OCI-LY7 (cell line): ENCODE results near the gene MAP3K5. TPM values are rescaled to one million over a fixed set of nuclear protein-coding genes. Genes with fewer than 3 reads are reported as not detected.
A peak's percentile ranks its signal among the peaks of the same experiment; 100 is the strongest.
"Not testable (repeated sequence)": the region's sequence is repeated elsewhere in the genome, so short reads cannot be mapped to it uniquely, and the experiment has no call there.

Source experiments
- BruUV-seq: library from RNA; stranded (reverse); fragments of 400-500 nt; replicated peaks from 2 replicates; lab custom pipeline; 2021; lab: Mats Ljungman, UMichigan
- CTCF ChIA-PET: fragments of 300-600 bp; sonication (Branson Sonifier 250); formaldehyde crosslinking; loops from one replicate; lab custom pipeline; 2022; ENCODE audit warnings: antibody characterized with exemption; ENCODE audit not compliant: unreplicated experiment; lab: Charles Lee
- POLR2A ChIA-PET: fragments of 300-600 bp; sonication (Branson Sonifier 250); formaldehyde crosslinking; loops from one replicate; lab custom pipeline; 2022; ENCODE audit warnings: antibody characterized with exemption; lab: Charles Lee
- DNase-seq: peaks from one replicate; pipeline ENCODE4 v3.0.0-alpha.2; 2015; ENCODE audit warnings: low spot score
- H2AFZ ChIP-seq: fragments of 200-600 bp; sonication (generic), shearing (Covaris generic); 2 replicates; pipeline ENCODE4 v1.6.1; 2014; ENCODE audit warnings: mild to moderate bottlenecking, antibody characterized with exemption, low read length, moderate library complexity
- H3K27ac ChIP-seq: fragments of 200-600 bp; sonication (generic); 2 replicates; pipeline ENCODE4 v1.5.1; 2014; ENCODE audit warnings: mixed run types, low read depth, mild to moderate bottlenecking, moderate library complexity, low read length, inconsistent platforms; ENCODE audit not compliant: poor library complexity, severe bottlenecking
- H3K36me3 ChIP-seq: fragments of 200-600 bp; sonication (generic); 2 replicates; pipeline ENCODE4 v1.6.1; 2014; ENCODE audit warnings: mild to moderate bottlenecking, antibody characterized with exemption, low read length, moderate library complexity, mixed read lengths; ENCODE audit not compliant: insufficient read depth
- H3K4me1 ChIP-seq: fragments of 200-600 bp; sonication (generic); 2 replicates; pipeline ENCODE4 v1.5.1; 2014; ENCODE audit warnings: mild to moderate bottlenecking, low read length; ENCODE audit not compliant: insufficient read depth, poor library complexity, severe bottlenecking
- H3K4me2 ChIP-seq: fragments of 200-600 bp; sonication (generic); 2 replicates; pipeline ENCODE4 v1.6.1; 2014; ENCODE audit warnings: mild to moderate bottlenecking, low read length
- H3K4me3 ChIP-seq: fragments of 200-600 bp; sonication (generic); 2 replicates; pipeline ENCODE4 v1.5.1; 2014; ENCODE audit warnings: mild to moderate bottlenecking, low read depth, low read length; ENCODE audit not compliant: poor library complexity, severe bottlenecking
- H3K79me2 ChIP-seq: fragments of 200-600 bp; sonication (generic); 2 replicates; pipeline ENCODE4 v1.6.1; 2016; ENCODE audit warnings: low read depth, mild to moderate bottlenecking, low read length, moderate library complexity, mixed read lengths; ENCODE audit not compliant: insufficient read depth
- H3K9me2 ChIP-seq: fragments of 200-600 bp; sonication (generic); 2 replicates; pipeline ENCODE4 v1.6.1; 2016; ENCODE audit warnings: mild to moderate bottlenecking, low read length, mixed read lengths; ENCODE audit not compliant: insufficient read depth
- H3K9me3 ChIP-seq: fragments of 200-600 bp; sonication (generic); 2 replicates; pipeline ENCODE4 v1.6.1; 2014; ENCODE audit warnings: mild to moderate bottlenecking, mixed run types, low read length, mixed read lengths
- H4K20me1 ChIP-seq: fragments of 200-600 bp; sonication (generic); 2 replicates; pipeline ENCODE4 v1.6.1; 2014; ENCODE audit warnings: mild to moderate bottlenecking, antibody characterized with exemption, low read length, moderate library complexity, mixed read lengths; ENCODE audit not compliant: insufficient read depth
- EZH2phosphoT487 ChIP-seq: fragments of 200-600 bp; sonication (generic); IDR thresholded peaks from 2 replicates; pipeline ENCODE4 v1.6.1; 2018; ENCODE audit warnings: low read depth, borderline replicate concordance, mild to moderate bottlenecking, mixed run types, antibody characterized with exemption, low read length, moderate library complexity, mixed read lengths
- intact Hi-C: fragments of 100-400 bp; cut with micrococcal nuclease; formaldehyde crosslinking; loops from one replicate; pipeline ENCODE4 v1.10.0; 2022; ENCODE audit not compliant: unreplicated experiment
- total RNA-seq, 2 experiments: library from RNA; depleted of rRNA in 1 of 2; stranded (reverse); fragments of >200 nt in 1 of 2; shearing (Covaris generic) in 1 of 2; gene quantifications; 2 replicates each; pipeline ENCODE4 v1.2.3, GENCODE V29; 2014 to 2022
- TF ChIP-seq, protein P1 (sequence below): fragments of 200-600 bp; sonication (generic); conservative IDR thresholded peaks from 2 replicates; pipeline ENCODE4 v1.5.1; 2014; ENCODE audit warnings: mild to moderate bottlenecking, antibody characterized with exemption, low read length, moderate library complexity, mixed read lengths

MAP3K5 gene
- total RNA-seq, 2 experiments from 2014 or later: 13.8 to 16.6 TPM

DNA sequence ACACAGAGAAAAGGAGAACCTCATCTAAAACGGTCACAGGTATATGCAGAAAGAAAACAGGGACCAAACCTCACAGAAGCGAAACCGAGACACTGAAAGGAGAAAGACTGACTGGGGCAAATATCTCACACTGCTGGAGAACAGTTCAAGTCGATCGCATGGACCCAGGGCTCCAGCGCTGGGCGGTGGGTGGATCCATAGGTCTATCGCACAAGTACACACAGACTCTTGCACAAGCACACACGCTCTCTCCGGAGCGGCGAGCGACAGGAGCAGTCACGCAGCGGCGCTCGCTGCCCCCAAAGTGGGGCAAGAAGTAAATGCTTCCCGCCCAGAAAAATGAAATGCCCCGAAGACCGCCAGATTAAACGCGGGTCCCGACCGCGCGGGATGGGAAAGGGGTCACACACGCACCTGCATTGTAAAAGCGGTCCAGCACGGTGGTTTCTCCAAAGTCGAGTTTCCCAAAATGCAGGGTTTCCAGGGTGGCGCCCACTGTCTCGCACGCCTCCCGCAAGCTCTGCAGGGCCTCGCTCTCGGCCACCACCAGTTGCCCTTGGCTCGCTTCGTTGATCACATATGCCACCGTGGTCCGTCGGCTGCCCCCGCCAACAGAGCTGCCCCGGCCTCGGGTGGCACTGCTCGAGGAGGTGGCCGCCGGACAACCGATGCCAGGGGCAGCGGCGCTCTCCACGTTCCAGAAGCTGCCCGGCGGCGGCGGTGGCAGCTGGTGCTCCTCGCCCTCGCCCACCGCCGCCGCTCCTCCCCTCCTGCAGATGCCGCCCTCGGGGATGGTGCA, 782 bp downstream of the MAP3K5 start:
- POLR2A ChIA-PET: interaction anchor here (0.6 to 9.6 kb wide), 23 partner anchors 7 to 1299 kb away, joined by 3 to 156 read pairs (median 4); partner anchors contain the start of gene BCLAF1
- peaks cover 11% of the 10 kb centered on the region for H3K36me3 ChIP-seq
- H4K20me1 ChIP-seq: no peaks in the 10 kb centered on the region
- CTCF ChIA-PET: interaction anchor here (0.6 to 2.1 kb wide), 21 partner anchors 19 to 653 kb away, joined by 3 to 68 read pairs (median 5); no protein-coding TSS in a partner anchor
- H3K4me2 ChIP-seq: peak overlapping the region; percentile 89
- peak overlapping the region; percentile 94 for H3K4me3 ChIP-seq
- peaks cover 39% of the 10 kb centered on the region for H3K4me1 ChIP-seq
- TF ChIP-seq, protein P1, sequence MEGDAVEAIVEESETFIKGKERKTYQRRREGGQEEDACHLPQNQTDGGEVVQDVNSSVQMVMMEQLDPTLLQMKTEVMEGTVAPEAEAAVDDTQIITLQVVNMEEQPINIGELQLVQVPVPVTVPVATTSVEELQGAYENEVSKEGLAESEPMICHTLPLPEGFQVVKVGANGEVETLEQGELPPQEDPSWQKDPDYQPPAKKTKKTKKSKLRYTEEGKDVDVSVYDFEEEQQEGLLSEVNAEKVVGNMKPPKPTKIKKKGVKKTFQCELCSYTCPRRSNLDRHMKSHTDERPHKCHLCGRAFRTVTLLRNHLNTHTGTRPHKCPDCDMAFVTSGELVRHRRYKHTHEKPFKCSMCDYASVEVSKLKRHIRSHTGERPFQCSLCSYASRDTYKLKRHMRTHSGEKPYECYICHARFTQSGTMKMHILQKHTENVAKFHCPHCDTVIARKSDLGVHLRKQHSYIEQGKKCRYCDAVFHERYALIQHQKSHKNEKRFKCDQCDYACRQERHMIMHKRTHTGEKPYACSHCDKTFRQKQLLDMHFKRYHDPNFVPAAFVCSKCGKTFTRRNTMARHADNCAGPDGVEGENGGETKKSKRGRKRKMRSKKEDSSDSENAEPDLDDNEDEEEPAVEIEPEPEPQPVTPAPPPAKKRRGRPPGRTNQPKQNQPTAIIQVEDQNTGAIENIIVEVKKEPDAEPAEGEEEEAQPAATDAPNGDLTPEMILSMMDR: 0 out of 2 replicates have a peak, but pooled peaks have one; percentile 12
- TF ChIP-seq EZH2phosphoT487: no peak
- H3K9me3 ChIP-seq: no peaks in the 10 kb centered on the region
- no TSS peak for BruUV-seq
- H2AFZ ChIP-seq: peak overlapping the region; percentile 79
- peaks cover 46% of the 10 kb centered on the region for H3K79me2 ChIP-seq
- no peaks in the 10 kb centered on the region for H3K9me2 ChIP-seq
- peak overlapping the region; percentile 86 for H3K27ac ChIP-seq
- DNase-seq: peak; percentile 81
- intact Hi-C loops: loop anchor here (1.0 to 10.0 kb wide), 5 partner anchors 27 to 507 kb away; partner anchors contain the start of gene BCLAF1

GRCh38 chr6:136790411-136791295, 1.6 kb downstream of the MAP3K5 start:
- CTCF ChIA-PET: interaction anchor here (0.5 to 0.7 kb wide), 2 partner anchors 28 to 35 kb away, joined by 3 to 4 read pairs; no protein-coding TSS in a partner anchor
- Histone ChIP-seq H3K79me2 (peaks cover 55% of the 10 kb centered on the region), H4K20me1 (no peaks in the 10 kb centered on the region), H2AFZ (peak overlapping the region; percentile 79), H3K4me3 (peak overlapping the region; percentile 94), H3K4me1 (peaks cover 47% of the 10 kb centered on the region), H3K27ac (peak overlapping the region; percentile 86), H3K36me3 (peaks cover 11% of the 10 kb centered on the region), H3K9me3 (no peaks in the 10 kb centered on the region), H3K9me2 (no peaks in the 10 kb centered on the region), H3K4me2 (peak overlapping the region; percentile 89)
- POLR2A ChIA-PET: interaction anchor here (0.5 to 9.6 kb wide), 24 partner anchors 9 to 1174 kb away, joined by 3 to 156 read pairs (median 3); partner anchors contain the start of gene BCLAF1
- intact Hi-C loops: loop anchor here (1.0 to 10.0 kb wide), 4 partner anchors 26 to 506 kb away; partner anchors contain the start of gene BCLAF1
- no peak for DNase-seq
- BruUV-seq: TSS peak; percentile 51
- TF ChIP-seq, protein P1: no peak
- TF ChIP-seq EZH2phosphoT487: no peak

DNA sequence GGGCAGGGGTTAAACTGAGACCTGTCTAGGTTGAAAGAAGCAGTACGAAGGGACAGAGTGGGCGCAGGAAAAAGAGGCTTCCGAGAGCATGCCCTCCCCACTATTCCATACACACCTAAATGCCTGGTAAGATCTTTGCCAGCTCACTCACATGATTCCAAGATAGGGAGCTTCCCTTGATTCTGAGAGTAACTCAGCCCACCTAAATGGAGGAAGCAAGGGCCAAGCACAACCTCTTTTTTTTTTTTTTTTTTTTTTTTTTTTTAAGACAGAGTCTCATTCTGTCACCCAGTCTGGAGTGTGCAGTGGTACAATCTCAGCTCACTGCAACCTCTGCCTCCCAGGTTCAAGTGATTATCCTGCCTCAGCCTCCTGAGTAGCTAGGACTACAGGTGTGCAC, 2.8 kb downstream of the MAP3K5 start:
- Histone ChIP-seq H3K79me2 (peaks cover 67% of the 10 kb centered on the region), H3K4me2 (peak overlapping the region; percentile 89), H3K36me3 (peaks cover 11% of the 10 kb centered on the region), H3K4me3 (peak overlapping the region; percentile 94), H3K4me1 (peaks cover 60% of the 10 kb centered on the region)
- H2AFZ ChIP-seq, intact Hi-C loops, H3K27ac ChIP-seq, DNase-seq, H4K20me1 ChIP-seq, H3K9me3 ChIP-seq, H3K9me2 ChIP-seq, BruUV-seq: not testable (repeated sequence)
- ChIA-PET POLR2A (interaction anchor here (0.6 to 9.6 kb wide), 23 partner anchors 8 to 1918 kb away, joined by 3 to 156 read pairs (median 4); no protein-coding TSS in a partner anchor), CTCF (interaction anchor here (1.0 to 1.1 kb wide), 3 partner anchors 73 to 146 kb away, joined by 3 read pairs; no protein-coding TSS in a partner anchor)
